DMS79 treated with DMSO at 0.1 percent for 48 hours (cell line): ENCODE measurements around the gene ZSCAN16.
"Not testable (repeated sequence)": the region's sequence is repeated elsewhere in the genome, so short reads cannot be mapped to it uniquely, and the experiment has no call there.

Source experiments
- DNase-seq: peaks from one replicate; lab custom pipeline; 2025; lab: John Stamatoyannopoulos, UW

The ZSCAN16 gene

DNA sequence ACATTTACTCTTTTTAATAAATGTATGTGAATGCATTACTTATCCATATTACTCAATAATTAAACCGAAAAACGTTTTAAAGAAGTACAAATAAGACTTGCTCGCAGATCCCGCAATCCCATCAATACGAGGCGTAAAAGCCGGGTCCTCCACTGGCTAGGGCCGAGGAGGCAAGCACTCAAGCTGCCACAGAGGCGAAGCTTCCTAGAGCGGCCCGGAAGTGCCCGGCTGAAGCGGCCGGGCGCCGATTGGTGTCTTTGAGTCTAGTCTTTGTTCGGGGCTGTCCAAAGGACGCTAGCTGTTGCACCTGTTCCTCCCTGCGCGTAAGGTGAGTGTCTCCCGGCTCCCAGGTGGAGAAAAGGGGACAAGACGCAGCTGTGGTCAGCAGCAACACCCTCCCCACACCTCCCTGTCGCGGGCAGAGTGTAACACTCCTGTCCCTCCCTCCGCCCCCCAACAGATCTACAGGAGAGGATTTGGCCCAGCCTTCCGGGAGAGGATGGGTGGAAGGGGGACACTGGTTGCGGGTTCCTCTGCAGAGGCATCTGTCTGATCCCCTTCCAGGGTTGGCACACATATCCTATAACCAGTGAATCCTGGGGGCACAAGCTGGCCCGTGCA lies at the start of gene ZSCAN16:
Gene ZSCAN16, plus strand, starts transcription at position 260 of the 621 bp plus-strand sequence. CDS start 835 bp downstream, outside the sequence.
- peak; percentile 92 for DNase-seq

DNA sequence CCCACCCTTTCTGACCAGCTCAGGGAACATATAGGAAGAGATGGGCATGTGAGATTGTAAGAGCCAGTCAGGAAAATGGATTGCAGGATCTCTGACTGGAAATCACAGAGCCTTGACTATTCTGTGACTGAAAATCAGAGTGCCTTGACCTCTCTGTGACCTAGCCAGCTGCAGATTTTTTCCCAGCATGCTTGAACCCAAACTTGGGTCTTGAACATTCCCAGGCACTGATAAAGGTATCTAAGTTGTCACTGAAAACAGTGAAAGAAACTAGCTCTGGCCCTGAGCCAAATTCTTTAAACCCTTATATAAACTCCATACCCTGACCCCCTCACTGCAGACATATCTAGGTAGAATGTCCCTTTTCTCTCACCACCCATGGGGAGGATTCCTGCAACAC lies 46.4 kb upstream of the ZSCAN16 start:
- no peak for DNase-seq

DNA sequence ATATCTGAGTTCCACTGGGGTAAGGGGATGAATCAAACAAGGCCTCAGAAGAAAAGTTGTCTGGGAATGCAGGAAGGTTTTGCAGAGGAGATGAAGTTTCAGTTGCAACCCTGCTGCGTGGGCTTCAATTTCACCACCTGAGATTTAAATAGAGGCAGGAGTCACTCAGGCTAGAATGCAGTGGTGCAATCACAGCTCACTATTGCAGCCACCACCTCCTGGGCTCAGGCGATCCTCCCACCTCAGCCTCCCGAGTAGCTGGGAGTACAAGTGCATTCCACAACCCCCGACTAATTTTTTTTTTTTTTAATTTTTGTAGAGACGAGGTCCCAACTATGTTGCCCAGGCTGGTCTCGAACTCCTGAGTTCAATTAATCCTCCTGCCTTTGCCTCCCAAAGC lies 45.6 kb upstream of the ZSCAN16 start:
- DNase-seq, result no peak

DNA sequence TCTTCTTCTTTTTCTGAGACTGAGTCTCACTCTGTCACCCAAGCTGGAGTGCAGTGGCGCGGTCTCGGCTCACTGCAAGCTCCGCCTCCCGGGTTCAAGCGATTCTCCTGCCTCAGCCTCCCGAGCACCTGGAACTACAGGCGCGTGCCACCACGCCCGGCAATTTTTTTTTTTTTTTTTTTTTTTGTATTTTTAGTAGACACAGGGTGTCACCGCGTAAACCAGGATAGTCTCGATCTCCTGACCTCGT lies 44.1 kb upstream of the ZSCAN16 start, which contains the start of gene ZNF165:
Gene ZNF165, plus strand, starts transcription at position 188 of the 250 bp plus-strand sequence. CDS start 4,913 bp downstream, outside the sequence.
- not testable (repeated sequence) for DNase-seq

DNA sequence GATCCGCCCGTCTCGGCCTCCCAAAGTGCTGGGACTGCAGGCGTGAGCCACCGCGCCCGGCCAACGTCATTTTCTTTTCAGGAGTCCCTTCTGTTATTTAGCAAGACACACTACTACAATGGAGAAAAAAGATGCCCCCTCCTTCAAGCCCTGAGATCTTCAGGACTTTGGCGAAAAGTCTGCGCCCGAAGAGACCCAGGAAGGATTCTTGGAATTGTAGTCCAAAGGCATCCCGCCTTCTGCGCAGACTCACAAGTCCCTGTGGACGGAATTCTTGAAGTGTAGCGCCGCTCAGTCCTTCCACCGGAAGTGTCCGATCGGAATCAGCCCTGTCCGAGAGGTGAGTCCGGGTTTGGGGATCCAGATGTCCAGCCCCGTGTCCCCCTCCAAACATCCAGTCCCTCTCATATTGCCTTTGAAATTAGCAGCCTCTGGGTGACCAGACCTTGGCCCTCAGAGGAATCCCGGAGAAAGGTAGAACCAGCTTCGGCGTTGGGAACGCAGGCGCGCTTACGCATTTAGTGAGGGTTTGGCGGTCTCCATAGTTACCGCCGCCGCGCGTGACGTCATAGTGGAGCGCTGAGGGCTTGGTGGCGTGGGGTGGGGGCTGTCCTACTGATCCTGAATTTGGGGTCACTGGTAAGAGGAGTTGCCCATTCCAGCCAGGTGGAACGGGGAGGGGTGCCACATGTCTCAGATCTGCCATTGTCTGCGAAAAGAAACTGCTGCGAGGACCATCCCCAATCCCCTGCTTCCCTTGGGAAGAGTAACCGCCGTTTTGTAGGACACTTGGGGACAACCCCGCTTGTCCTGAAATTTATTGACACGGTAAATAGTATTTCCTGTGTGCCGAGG lies 43.6 kb upstream of the ZSCAN16 start:
- DNase-seq, result peak; percentile 92

DNA sequence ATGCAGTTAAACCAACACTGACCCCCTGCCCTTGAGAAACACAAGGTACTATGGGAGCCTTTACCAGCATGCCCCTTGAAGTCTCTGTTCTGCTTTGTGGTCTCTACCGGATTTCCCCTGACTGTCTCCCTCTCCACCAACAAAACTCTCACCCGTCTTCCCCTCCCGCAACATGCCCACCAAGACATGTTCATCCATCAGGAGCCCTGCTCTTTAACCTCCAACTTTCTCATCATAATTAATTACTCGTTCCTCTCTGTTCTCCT lies 43.0 kb upstream of the ZSCAN16 start:
- no peak for DNase-seq

DNA sequence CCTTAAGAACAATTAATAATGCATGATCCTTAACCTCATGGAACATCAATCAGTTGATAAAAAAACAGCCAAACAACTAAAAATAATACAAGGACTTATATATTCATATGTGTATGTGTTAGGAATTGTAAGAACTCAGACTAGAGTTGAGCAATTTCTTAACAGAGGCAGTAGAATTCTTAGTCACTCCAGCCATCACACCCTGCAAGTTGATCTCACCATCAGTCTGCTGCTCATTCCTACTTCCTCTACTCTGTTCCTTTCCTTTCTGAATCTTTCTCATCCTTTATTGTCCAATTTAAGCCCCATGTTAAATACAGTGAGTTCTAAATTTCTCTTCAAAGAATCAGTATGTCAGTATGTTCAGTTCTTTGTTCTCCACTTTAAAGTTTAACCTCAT lies 41.5 kb upstream of the ZSCAN16 start:
- no peak for DNase-seq

DNA sequence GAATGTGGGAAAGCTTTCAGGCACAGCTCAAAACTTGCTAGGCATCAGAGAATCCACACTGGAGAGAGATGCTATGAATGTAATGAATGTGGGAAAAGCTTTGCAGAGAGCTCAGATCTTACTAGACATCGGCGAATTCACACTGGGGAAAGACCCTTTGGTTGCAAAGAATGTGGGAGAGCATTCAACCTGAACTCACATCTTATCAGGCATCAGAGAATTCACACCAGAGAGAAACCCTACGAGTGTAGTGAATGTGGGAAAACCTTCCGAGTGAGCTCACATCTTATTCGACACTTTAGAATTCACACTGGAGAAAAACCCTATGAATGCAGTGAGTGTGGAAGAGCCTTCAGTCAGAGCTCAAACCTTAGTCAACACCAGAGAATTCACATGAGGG lies 35.4 kb upstream of the ZSCAN16 start:
- no peak for DNase-seq

DNA sequence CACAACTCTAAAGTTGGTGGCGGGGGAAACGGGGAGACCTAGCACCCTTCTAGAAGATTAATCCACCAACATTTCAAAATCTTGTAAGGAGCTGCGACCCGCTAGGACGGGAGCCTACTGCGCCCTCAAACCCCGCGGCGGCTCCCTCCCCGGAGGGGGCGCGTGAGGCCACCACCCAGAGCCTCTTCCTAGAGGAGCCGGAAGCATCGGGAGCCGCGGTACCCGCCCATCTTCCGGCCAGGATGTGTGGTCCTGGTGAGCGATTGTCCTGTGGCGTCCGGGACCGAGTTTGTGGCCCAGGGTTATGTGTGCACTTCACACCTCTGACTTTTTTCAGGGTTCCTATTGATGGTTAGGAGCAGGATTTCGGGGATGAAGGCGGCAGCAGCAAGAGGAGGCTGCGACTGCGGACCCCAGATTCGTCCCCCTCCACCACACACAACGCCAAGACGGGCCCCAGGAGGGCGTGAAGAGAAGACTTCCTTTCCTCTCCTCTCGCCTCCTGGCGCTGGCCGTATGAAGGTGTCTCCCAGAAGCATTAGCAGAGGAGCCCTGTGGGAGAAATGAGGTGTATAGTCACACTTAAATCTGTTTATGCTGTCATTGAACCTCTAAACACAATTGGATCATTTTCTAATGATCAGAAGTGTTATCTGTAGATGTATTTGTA lies 33.4 kb upstream of the ZSCAN16 start:
- no peak for DNase-seq

DNA sequence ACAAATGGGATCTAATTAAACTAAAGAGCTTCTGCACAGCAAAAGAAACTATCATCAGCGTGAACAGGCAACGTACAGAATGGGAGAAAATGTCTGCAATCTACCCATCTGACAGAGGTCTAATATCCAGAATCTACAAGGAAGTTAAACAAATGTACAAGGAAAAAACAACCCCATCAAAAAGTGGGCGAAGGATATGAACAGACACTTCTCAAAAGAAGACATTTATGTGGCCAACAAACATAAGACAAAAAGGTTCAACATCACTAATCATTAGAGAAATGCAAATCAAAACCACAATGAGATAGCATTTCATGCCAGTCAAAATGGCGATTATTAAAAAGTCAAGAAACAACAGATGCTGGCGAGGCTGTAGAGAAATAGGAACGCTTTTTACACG lies 22.2 kb upstream of the ZSCAN16 start:
- DNase-seq, result not testable (repeated sequence)

DNA sequence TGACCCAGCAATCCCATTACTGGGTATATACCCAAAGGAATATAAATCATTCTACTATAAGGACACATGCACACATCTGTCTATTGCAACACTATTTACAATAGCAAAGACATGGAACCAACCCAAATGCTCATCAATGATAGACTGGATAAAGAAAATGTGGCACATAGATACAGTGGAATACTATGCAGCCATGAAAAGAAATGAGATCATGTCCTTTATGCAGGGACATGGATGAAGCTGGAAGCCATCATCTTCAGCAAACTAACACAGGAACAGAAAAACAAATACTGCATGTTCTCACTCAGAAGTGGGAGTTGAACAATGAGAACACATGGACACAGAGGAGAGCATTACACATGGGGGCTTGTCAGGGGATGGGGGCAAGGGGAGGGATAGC lies 21.7 kb upstream of the ZSCAN16 start:
- not testable (repeated sequence) for DNase-seq

DNA sequence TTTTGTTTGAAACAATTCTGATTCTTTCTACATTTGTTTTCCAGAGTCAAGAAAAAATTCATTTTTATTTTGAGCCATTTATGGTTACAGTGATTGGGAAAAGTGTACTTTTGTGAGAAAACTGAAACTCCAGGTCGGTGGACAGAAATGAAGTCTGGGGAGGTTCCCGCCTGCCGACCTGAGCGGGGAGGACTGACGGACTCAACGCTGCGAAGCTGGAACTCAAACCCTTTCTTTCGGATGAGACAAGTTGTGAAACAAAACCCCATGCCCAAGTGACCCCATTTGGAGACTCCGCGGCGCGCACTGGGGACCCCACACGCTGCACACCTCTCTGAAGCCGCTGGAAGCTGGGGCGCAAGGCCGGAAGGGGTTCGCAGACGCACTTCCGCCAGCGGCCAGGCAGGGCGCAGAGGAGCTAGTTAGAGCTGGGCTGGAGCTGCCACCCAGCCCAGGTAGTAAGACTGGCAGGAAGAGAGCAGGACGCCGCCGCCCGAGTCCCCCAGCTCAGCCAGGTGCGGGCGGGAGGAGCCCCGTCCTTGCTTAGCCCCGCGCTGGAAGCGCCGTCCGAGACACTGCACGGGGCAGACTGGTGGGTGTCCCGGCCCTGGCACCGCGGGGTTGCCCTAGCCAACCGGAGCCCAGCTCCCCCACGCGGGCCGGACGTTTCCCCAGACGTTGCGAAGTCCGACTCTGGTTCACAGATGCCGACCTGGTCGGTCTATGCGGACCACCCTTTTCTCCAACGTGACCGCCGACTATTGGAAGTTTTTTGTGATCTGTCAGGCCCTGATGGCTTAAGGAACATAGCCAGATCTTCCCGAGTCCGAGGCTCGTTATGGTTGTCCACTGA lies 19.8 kb upstream of the ZSCAN16 start:
- peak; percentile 75 for DNase-seq

DNA sequence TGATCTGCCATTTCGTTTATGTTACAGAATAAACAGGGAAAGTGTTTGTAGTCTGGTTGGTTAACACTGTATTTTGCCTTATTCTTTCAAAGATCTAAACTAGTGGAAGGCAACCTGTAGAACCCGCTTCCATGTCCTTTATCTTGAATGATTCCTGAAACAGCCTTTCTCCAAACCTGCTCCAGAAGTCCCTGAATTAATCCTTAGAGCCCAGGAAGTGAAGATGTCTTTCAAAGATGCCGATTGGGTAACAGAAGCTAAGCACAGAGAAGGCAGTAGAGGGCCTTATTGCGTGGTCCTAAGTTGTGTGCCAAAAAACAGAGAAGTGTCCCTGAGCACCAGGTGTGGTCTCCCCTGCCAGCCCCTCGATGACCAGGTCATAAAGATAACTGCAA lies 19.2 kb upstream of the ZSCAN16 start:
- no peak for DNase-seq

DNA sequence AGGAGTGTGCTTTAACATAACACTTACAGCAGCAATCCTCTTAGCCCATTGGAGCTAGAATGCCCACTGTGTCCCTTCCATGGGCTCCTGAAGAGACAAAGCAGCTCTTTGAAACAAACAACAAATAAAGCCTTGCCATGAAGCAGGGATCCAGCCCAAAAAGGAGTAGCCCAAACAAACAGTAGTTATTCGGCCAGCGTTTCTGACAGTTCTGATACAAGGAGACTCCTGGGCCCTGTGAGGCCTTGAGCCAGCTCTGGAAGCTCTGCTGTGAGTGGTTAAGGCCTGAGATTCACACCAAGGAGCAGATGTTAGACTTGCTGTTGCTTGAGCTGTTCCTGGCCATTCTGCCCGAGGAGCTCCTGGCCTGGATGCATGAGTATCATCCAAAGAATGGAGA lies 16.9 kb upstream of the ZSCAN16 start:
- DNase-seq, result no peak

DNA sequence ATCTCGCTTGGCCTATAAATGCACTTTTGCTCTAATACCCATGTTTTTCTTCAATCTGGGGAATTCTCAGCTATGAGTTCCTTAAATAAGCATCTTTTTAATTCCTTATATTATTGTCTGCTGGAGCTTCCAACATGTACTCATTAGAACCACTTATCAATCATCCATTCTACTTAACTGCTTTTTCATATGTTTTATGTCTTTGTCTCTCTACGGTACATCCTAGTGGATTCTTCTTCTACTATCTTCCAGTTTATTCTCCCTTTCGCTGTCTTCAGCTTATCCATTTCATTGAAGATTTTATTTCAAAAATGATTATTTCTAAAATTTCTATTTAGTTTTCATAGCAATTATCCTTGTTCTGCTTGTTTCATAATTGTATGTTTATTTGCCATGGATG lies 12.4 kb upstream of the ZSCAN16 start:
- no peak for DNase-seq

DNA sequence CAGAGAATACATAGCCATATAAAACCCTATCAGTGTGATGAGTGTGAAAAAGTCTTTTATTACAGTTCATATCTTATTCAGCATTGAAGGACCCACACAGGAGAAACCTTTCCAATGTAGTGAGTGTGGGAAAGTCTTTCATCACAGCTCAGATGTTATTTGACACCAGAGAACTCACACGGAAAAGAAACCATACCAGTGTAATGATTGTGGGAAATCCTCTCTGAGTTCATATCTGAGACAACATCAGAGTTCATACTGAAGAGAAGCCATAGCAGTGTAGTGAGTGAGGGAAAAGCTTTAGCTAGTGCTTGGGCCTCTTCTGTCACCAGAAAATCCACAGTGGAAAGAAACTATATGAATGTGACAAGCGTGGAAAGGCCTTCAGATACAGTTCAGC lies 8.6 kb upstream of the ZSCAN16 start:
- DNase-seq, result no peak

DNA sequence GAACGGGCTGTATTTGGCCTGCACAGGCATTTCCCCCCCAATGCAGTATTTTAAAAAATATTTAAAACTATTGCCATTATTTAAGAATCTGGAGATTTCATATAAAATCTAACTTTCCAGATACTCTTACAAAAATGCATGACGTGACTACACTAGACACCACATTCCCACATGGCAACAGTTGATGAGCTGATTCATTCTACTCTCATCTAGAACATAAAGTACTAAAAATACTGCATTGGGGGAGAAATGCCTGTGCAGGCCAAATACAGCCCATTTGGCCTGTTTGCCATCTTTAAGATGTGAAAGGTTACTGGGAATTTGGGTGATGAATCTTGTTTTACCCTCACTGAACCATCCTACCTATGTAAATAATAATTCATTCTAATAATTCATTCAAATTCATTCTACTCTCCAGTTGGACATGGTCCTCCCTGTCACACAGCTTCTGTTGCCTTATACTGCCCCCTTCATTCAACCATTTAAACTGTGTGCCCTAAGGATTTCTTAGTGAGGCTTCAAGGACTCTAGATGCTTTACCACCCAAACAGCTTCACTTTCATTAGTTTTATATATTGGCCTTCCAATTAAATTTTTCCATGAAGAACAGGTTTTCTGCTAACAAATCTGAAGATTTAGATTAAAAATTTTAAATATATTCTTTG lies 6.9 kb upstream of the ZSCAN16 start:
- no peak for DNase-seq

DNA sequence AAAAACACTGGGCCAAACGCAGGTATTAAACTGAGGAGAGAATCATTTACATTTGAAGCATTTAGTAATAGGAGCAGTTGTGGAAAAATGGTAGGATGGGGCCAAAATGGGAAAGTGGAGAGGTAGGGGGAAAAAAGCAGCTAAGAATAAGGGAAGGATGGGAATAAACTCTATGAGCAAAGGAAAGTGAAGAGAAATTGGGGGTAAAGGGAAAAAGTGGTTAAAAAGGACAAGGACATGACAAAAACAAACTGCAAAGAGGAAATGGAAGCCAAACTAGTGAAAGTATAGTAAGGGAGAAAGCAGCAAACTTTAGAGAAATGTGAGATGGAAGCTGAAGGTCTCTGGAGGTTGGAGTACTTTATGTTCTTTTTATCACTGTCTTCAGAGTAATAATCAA lies 6.2 kb upstream of the ZSCAN16 start:
- DNase-seq, result no peak

DNA sequence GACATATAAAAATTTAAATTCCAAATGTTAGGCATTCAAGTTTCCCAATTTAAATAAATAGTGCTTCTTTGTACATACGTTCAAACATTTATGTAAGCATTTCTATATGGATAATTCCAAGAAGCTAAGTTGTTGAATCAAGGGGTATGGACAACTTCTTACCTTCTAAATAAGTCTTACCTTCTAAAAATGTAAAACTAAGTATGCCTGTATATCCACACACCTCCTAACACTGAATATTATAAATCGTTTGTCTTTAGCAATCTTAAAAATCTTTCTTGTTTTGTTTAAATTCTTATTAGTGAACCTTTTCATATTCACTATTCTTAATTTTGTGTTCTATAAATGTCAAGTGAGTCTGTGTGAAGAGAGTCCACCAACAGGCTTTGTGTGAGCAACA lies 2.5 kb upstream of the ZSCAN16 start:
- no peak for DNase-seq

DNA sequence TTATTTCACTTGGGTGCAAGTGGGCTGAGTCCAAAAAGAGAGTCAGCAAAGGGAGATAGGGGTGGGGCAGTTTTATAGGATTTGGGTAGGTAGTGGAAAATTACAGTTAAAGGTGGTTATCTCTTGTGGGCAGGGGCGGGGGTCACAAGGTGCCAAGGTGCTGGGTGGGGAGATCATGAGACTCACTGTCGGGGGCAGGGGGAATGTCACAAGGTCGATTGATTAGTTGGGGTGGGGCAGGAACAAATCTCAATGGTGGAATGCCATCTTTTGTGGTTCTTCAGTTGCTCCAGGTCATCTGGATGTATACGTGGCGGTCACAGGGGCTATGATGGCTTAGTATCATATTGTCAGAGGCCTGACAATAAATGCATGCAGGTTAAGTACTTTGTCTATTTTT lies 2.1 kb upstream of the ZSCAN16 start:
- not testable (repeated sequence) for DNase-seq

DNA sequence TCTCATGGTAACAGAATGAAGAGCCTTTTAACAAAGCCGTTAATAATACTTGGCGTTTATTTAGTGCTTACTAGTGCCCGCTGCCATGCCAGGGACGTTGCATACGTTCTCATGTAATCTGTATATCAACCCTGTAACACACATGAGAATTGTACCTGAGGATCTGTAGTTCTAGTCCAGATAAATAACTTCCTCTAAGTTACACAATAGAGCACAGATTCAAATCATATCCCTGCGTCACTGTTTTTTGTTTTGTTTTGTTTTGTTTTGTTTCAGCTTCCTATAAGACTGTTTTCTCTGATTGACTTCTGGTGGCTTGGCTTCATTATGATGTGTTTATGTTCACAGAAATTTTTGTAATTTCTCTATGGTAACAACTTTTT lies 553 bp downstream of the ZSCAN16 start:
- DNase-seq, result no peak

DNA sequence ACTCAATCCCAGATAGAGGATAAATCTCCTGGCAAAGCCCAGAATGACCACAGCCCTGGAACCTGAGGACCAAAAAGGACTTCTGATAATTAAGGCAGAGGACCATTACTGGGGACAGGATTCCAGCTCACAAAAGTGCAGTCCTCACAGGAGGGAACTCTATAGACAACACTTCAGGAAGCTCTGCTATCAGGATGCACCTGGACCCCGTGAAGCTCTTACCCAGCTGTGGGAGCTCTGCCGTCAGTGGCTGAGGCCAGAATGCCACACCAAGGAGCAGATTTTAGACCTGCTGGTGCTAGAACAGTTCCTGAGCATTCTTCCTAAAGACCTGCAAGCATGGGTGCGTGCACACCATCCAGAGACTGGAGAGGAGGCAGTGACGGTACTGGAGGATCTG lies 992 bp downstream of the ZSCAN16 start:
- DNase-seq, result no peak
